Osteocyte (in vitro differentiated cells): Measurements from ENCODE around the gene MDN1. TPM values are rescaled to one million over a fixed set of nuclear protein-coding genes. Genes with fewer than 3 reads are reported as not detected.

ENCODE experiments used
- DNase-seq: peaks from one replicate; pipeline ENCODE4 v3.0.0; 2021; ENCODE audit warnings: mixed read lengths; ENCODE audit not compliant: unreplicated experiment; ENCODE audit errors: extremely low spot score
- H3K27ac Mint-ChIP-seq: one replicate; pipeline ENCODE4 v1.8.0; 2021; ENCODE audit warnings: mild to moderate bottlenecking, mixed read lengths; ENCODE audit not compliant: unreplicated experiment
- H3K27me3 Mint-ChIP-seq: one replicate; pipeline ENCODE4 v1.8.0; 2021; ENCODE audit warnings: mixed read lengths; ENCODE audit not compliant: unreplicated experiment
- H3K36me3 Mint-ChIP-seq: one replicate; pipeline ENCODE4 v1.8.0; 2021; ENCODE audit warnings: mixed read lengths; ENCODE audit not compliant: unreplicated experiment
- H3K4me1 Mint-ChIP-seq: one replicate; pipeline ENCODE4 v1.8.0; 2021; ENCODE audit warnings: mixed read lengths; ENCODE audit not compliant: unreplicated experiment
- H3K4me3 Mint-ChIP-seq: one replicate; pipeline ENCODE4 v1.8.0; 2021; ENCODE audit warnings: mild to moderate bottlenecking, moderate library complexity, mixed read lengths; ENCODE audit not compliant: unreplicated experiment
- H3K9me3 Mint-ChIP-seq: one replicate; pipeline ENCODE4 v1.8.0; 2021; ENCODE audit warnings: mixed read lengths; ENCODE audit not compliant: unreplicated experiment
- CTCF ChIP-seq: fragments of 200-600 bp; sonication (generic); IDR thresholded peaks from 2 replicates; pipeline ENCODE4 v1.5.0; 2021; ENCODE audit warnings: antibody characterized with exemption, mild to moderate bottlenecking, moderate library complexity
- total RNA-seq: library from RNA; stranded (reverse); gene quantifications from 2 replicates; pipeline ENCODE4 v1.2.1, GENCODE V29; 2021

Gene MDN1
- total RNA-seq, 1 donor from 2014 or later, result 30.8 TPM

GRCh38 chr6:89662659-89663223 lies 156.9 kb downstream of the MDN1 start:
- H3K36me3 Mint-ChIP-seq, result peaks cover 41% of the 10 kb centered on the region
- no peak for DNase-seq
- no peaks in the 10 kb centered on the region for H3K4me1 Mint-ChIP-seq
- TF ChIP-seq CTCF, result no peak
- H3K4me3 Mint-ChIP-seq, result no peak overlapping the region
- no peaks in the 10 kb centered on the region for H3K27me3 Mint-ChIP-seq
- no peak overlapping the region for H3K27ac Mint-ChIP-seq
- H3K9me3 Mint-ChIP-seq, result no peaks in the 10 kb centered on the region

GRCh38 chr6:89661559-89661958 lies 158.0 kb downstream of the MDN1 start:
- TF ChIP-seq CTCF, result no peak
- Mint-ChIP-seq H3K4me3 (no peak overlapping the region), H3K27me3 (no peaks in the 10 kb centered on the region), H3K4me1 (no peaks in the 10 kb centered on the region), H3K9me3 (no peaks in the 10 kb centered on the region), H3K27ac (no peak overlapping the region), H3K36me3 (peaks cover 48% of the 10 kb centered on the region)
- DNase-seq, result no peak

GRCh38 chr6:89660981-89661380 lies 158.6 kb downstream of the MDN1 start:
- H3K9me3 Mint-ChIP-seq, result no peaks in the 10 kb centered on the region
- DNase-seq, result no peak
- TF ChIP-seq CTCF, result no peak
- no peaks in the 10 kb centered on the region for H3K4me1 Mint-ChIP-seq
- H3K27me3 Mint-ChIP-seq, result no peaks in the 10 kb centered on the region
- no peak overlapping the region for H3K4me3 Mint-ChIP-seq
- no peak overlapping the region for H3K27ac Mint-ChIP-seq
- H3K36me3 Mint-ChIP-seq, result peaks cover 49% of the 10 kb centered on the region

GRCh38 chr6:89657445-89658158 lies 162.0 kb downstream of the MDN1 start:
- peaks cover 50% of the 10 kb centered on the region for H3K36me3 Mint-ChIP-seq
- no peak for DNase-seq
- H3K4me1 Mint-ChIP-seq, result no peaks in the 10 kb centered on the region
- TF ChIP-seq CTCF, result no peak
- H3K27me3 Mint-ChIP-seq, result no peaks in the 10 kb centered on the region
- H3K9me3 Mint-ChIP-seq, result no peaks in the 10 kb centered on the region
- no peak overlapping the region for H3K4me3 Mint-ChIP-seq
- H3K27ac Mint-ChIP-seq, result no peak overlapping the region

- no peaks in the 10 kb centered on the region for H3K27me3 Mint-ChIP-seq
- H3K27ac Mint-ChIP-seq, result no peak overlapping the region
- no peaks in the 10 kb centered on the region for H3K4me1 Mint-ChIP-seq
- TF ChIP-seq CTCF, result no peak
- H3K9me3 Mint-ChIP-seq, result no peaks in the 10 kb centered on the region
- no peak for DNase-seq
- H3K4me3 Mint-ChIP-seq, result no peak overlapping the region
- H3K36me3 Mint-ChIP-seq, result peaks cover 54% of the 10 kb centered on the region
Observed at GRCh38 chr6:89655122-89655521, 164.5 kb downstream of the MDN1 start.
